ENCODE results near the gene ARHGEF19. TPM values are rescaled to one million over a fixed set of nuclear protein-coding genes. Genes with fewer than 3 reads are reported as not detected.
A peak's percentile ranks its signal among the peaks of the same experiment; 100 is the strongest.

The ARHGEF19 gene
- total and polyA plus RNA-seq, 9 of the 15 experiments (the other 6 are each of a cell fraction or from before 2014, with no cell fraction given), result 0.73 to 21.0 (median 5.2) TPM

GRCh38 chr1:16243215-16243610 lies 30.8 kb upstream of the ARHGEF19 start (continued):
- TF ChIP-seq, protein P1, sequence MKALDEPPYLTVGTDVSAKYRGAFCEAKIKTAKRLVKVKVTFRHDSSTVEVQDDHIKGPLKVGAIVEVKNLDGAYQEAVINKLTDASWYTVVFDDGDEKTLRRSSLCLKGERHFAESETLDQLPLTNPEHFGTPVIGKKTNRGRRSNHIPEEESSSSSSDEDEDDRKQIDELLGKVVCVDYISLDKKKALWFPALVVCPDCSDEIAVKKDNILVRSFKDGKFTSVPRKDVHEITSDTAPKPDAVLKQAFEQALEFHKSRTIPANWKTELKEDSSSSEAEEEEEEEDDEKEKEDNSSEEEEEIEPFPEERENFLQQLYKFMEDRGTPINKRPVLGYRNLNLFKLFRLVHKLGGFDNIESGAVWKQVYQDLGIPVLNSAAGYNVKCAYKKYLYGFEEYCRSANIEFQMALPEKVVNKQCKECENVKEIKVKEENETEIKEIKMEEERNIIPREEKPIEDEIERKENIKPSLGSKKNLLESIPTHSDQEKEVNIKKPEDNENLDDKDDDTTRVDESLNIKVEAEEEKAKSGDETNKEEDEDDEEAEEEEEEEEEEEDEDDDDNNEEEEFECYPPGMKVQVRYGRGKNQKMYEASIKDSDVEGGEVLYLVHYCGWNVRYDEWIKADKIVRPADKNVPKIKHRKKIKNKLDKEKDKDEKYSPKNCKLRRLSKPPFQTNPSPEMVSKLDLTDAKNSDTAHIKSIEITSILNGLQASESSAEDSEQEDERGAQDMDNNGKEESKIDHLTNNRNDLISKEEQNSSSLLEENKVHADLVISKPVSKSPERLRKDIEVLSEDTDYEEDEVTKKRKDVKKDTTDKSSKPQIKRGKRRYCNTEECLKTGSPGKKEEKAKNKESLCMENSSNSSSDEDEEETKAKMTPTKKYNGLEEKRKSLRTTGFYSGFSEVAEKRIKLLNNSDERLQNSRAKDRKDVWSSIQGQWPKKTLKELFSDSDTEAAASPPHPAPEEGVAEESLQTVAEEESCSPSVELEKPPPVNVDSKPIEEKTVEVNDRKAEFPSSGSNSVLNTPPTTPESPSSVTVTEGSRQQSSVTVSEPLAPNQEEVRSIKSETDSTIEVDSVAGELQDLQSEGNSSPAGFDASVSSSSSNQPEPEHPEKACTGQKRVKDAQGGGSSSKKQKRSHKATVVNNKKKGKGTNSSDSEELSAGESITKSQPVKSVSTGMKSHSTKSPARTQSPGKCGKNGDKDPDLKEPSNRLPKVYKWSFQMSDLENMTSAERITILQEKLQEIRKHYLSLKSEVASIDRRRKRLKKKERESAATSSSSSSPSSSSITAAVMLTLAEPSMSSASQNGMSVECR (CRISPR knock-in tag; IDR thresholded peaks at IDR 0.05), result no peak
- TF ChIP-seq DPF2 (IDR thresholded peaks at IDR 0.05) (0 out of 2 replicates have a peak, but pooled peaks have one; percentile 20), PHF8 (IDR thresholded peaks at IDR 0.05; ENCODE audit: borderline replicate concordance, low read length) (no peak), FOXA1 (IDR thresholded peaks at IDR 0.05; ENCODE audit: borderline replicate concordance) (no peak)
- TF ChIP-seq, protein P2, sequence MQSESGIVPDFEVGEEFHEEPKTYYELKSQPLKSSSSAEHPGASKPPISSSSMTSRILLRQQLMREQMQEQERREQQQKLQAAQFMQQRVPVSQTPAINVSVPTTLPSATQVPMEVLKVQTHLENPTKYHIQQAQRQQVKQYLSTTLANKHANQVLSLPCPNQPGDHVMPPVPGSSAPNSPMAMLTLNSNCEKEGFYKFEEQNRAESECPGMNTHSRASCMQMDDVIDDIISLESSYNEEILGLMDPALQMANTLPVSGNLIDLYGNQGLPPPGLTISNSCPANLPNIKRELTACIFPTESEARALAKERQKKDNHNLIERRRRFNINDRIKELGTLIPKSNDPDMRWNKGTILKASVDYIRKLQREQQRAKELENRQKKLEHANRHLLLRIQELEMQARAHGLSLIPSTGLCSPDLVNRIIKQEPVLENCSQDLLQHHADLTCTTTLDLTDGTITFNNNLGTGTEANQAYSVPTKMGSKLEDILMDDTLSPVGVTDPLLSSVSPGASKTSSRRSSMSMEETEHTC (IDR thresholded peaks at IDR 0.05), result no peak

Data from K562 (cell line).